CD4-positive, alpha-beta T cell treated with Interleukin-15 for 4 hours (primary cell): Measurements from ENCODE around the gene CFAP65.

Experiments
- DNase-seq: peaks from one replicate; pipeline ENCODE4 v3.0.0-alpha.2; 2020; ENCODE audit warnings: low spot score

The CFAP65 gene

GRCh38 chr2:219009294-219009693 lies 32.0 kb downstream of the CFAP65 start:
- no peak for DNase-seq

DNA sequence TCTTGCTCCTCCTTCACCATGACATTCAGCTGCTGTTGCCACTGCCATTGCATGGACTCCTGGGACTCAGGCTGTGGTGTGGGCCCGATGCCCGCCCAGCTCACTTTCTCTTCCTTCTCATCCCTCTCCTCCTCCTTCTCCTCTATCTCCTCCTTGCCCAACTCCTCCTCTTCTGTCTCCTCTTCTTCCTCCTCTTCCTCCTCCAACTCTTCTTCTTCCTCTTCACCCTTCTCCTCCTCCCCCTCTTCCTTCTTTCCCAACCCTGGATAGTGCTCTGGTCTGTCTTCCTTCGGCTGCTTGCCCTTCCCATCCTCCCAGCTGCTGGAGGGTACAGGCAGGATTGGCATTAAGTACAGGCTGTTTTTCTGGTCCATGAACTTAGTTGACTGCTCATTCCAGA lies 37.3 kb downstream of the CFAP65 start:
- no peak for DNase-seq

- DNase-seq = no peak
These were observed 38.1 kb downstream of the CFAP65 start for GRCh38 chr2:219003267-219003634.

GRCh38 chr2:219002395-219003266 lies 38.7 kb downstream of the CFAP65 start:
- no peak for DNase-seq

DNA sequence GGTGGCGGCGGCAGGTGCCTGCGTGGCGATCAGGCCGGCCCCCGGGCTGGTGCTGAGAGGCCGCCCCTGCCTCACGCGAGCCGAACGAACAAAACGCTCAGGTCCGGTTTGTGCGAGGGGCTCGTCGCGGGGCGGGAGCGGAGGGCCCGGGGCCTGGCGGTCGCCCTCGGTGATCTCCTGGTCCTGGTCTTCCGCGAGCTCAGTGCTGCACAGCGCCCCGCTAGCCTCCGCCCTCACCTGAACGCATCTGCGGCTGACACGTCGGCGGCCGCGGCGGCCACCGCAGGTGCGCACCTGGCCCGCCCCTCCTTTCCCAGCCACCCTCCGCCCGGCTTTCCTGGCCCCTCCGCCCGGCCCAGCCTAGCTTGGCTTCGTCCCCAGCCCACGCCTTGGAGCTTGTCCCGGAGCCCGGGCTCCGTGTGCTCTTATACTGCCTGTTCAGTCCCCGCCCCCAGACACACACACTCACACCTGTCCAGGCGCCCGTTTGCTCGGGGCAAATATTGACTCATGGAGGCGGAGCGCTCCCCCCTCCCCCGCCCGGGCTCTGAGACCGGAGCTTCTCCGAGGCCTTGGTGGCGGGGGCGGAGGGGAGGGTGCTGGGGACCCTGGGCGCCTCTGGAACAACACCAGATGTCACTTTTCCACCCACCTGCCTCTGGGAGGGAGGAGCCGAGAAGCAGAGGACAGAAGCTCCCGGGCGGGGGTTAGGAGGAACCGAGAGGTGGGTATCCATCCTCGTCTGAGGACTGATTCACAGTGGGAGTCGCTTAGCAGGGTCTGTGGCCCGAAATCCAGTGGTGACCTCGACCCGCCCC lies 39.5 kb downstream of the CFAP65 start:
- no peak for DNase-seq

- DNase-seq = no peak
These were observed 40.2 kb downstream of the CFAP65 start for GRCh38 chr2:219001100-219001576.

DNA sequence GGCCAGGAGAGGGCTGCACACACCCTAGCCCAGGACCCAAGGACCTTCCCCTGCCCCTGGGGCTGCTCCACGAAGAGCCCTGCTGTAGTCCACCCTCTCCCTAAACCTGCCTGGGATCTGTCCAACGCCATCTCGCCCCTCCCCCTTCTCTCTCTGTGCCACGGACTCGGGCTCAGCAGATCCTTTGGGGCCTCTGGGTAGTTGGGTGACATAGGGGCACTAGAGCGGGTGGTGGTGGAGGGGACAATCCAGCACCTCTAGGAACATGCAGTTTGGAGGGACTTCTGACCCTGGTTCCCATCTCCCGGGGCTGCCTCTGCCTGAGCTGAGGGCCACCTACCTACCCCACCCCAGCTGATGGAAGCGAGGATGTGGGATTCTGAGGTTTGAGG lies 40.8 kb downstream of the CFAP65 start:
- DNase-seq = no peak

GRCh38 chr2:218999881-219000568 lies 41.3 kb downstream of the CFAP65 start:
- DNase-seq = no peak

- no peak for DNase-seq
These were observed 42.1 kb downstream of the CFAP65 start for GRCh38 chr2:218999021-218999880.

DNA sequence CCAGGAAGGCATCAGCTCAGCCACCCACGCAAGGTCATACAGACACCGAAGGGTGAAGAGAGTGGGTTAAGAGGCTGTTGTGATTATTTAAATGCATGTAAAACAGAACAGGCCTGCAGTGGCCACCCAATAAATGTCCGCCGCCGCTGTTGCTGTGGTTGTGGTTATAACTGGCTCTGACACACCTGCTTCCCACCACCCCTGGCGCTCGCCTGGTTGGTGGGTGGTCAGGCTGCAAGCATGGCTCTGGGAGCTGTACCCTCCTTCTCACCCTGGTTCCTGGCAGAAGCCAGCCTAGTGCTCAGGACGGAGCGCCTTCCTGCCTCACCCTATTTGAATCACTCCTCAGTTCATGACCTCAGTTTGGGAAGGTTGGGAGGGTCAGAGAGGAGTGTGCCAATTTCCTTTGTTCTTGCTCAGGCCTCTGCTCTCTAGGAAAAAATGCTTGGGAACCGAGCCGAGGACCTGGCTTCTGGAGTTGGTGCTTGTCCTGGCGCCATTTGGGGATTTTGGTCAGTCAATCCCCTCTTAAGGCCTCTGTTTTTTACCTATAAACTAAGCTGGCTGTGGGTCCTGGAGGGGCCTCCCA lies 42.8 kb downstream of the CFAP65 start:
- DNase-seq = no peak

GRCh38 chr2:218997731-218998130 lies 43.6 kb downstream of the CFAP65 start:
- DNase-seq = no peak

DNA sequence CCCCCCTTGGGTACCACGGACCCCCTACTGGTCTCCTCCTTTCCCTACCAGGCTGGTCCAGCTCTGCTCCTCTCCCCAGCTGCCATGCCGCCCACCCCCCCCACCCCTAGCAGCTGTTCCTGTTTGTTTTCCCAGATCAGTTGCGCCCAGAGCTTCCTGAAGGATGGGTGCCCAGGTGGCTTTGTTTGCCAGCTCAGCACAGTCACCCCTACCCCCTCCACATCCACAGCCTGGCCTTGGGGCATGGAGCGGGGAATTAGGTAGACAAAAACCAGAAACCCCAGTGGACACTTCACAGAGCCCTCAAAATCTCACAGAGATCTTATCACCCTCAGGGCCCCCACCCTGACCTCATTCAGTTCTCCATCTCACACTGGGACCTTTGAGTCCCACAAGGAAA lies 44.4 kb downstream of the CFAP65 start:
- DNase-seq = no peak

- DNase-seq = peak; percentile 74
These were observed 45.2 kb downstream of the CFAP65 start for GRCh38 chr2:218995972-218996711.

GRCh38 chr2:218995561-218995960 lies 45.8 kb downstream of the CFAP65 start:
- DNase-seq = no peak

GRCh38 chr2:218993345-218994315 lies 47.7 kb downstream of the CFAP65 start, which contains the start of gene CRYBA2:
Gene CRYBA2 (minus strand): TSS chr2:218993422. CDS start chr2:218993176, 246 bp downstream.
- no peak for DNase-seq

DNA sequence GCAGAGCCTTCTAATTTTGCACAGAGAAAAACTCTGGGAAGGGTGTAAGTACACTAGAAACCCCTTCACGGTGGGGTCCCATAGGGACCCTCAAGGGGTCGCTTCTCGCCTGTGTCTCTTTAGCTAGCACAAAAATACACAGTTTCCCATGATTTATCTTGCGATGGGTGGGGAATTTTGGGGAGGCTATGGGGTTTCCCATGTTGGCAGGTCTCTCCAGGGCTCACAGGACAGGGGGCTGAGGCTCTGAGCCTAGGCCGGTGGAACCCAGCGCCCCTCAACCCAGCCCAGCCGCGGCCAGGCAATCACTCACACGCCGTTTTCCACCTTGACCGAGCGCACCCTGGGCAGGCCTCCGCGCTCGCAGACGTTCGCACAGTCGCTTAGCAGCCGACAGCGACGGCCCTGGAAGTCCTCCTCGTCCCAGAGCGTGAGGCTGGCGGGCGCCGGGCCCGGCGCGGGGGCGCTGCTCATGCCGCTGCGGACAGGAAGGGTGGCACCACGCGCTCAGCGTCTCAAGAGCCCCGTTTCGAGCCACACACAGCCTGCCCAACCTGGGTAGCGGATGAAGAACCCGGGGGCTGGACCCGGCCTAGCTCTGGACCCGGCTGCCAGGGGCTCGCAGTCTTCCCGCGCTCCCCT lies 48.5 kb downstream of the CFAP65 start:
- DNase-seq = no peak

GRCh38 chr2:218992196-218992595 lies 49.1 kb downstream of the CFAP65 start:
- no peak for DNase-seq

DNA sequence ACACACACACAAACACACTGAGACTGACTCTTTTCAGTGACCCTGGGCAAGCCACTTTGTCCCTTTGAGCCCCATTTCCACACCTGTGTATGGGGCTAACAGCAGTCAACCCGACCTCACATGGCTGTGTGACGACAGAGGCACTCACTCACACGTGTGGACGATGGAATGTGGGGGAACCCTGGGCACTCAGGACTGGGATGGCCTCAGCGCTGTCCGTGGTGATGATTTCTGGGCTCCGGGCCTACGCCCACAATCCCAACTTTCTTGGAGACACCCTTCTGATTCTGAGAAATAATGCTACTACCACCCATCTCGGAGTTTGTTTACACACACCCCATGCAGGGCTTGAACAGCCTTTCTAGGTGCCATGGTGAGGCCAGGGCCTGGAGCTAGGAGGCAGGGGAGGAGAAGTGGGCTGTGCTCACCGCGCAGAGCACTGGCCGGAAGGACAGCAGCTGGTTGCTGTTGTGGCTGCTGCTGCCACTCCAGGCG lies 49.6 kb downstream of the CFAP65 start:
- DNase-seq = no peak
